Loucy (cell line): ENCODE data around the gene DNAJC1.

Experiments used
- H2AFZ ChIP-seq: fragments of 200-600 bp; sonication (generic); 2 replicates; pipeline ENCODE4 v1.6.0; 2016; ENCODE audit warnings: antibody characterized with exemption, mild to moderate bottlenecking, low read length, moderate library complexity
- H3F3A ChIP-seq: fragments of 200-600 bp; 2 replicates; pipeline ENCODE4 v1.6.0; 2016; ENCODE audit warnings: antibody characterized with exemption, low read depth, mild to moderate bottlenecking
- H3K27me3 ChIP-seq: fragments of 200-600 bp; sonication (generic); 2 replicates; pipeline ENCODE4 v1.6.1; 2014; ENCODE audit warnings: low read length, mild to moderate bottlenecking; ENCODE audit not compliant: insufficient read depth, poor library complexity, severe bottlenecking
- H3K36me3 ChIP-seq: fragments of 200-600 bp; sonication (generic); 2 replicates; pipeline ENCODE4 v1.6.1; 2016; ENCODE audit warnings: low read length; ENCODE audit not compliant: insufficient read depth
- H3K4me1 ChIP-seq: fragments of 200-600 bp; sonication (generic); 2 replicates; pipeline ENCODE4 v1.5.1; 2014; ENCODE audit warnings: low read length, mild to moderate bottlenecking; ENCODE audit not compliant: insufficient read depth, poor library complexity, severe bottlenecking
- H3K4me2 ChIP-seq: fragments of 200-600 bp; sonication (generic); 2 replicates; pipeline ENCODE4 v1.6.0; 2014; ENCODE audit warnings: antibody characterized with exemption, low read length, low read depth, mild to moderate bottlenecking; ENCODE audit not compliant: poor library complexity, severe bottlenecking
- H3K4me3 ChIP-seq: fragments of 200-600 bp; sonication (generic); 2 replicates; pipeline ENCODE4 v1.5.1; 2014; ENCODE audit warnings: low read length, mild to moderate bottlenecking, mixed read lengths; ENCODE audit not compliant: poor library complexity, severe bottlenecking
- H3K79me2 ChIP-seq: fragments of 200-600 bp; sonication (generic); 2 replicates; pipeline ENCODE4 v1.6.1; 2014; ENCODE audit warnings: low read length; ENCODE audit not compliant: insufficient read depth
- H3K9ac ChIP-seq: fragments of 200-600 bp; sonication (generic); 2 replicates; pipeline ENCODE4 v1.6.0; 2014; ENCODE audit warnings: mild to moderate bottlenecking, low read depth, low read length, moderate library complexity; ENCODE audit not compliant: poor library complexity, severe bottlenecking
- H3K9me2 ChIP-seq: fragments of 200-600 bp; sonication (generic); replicated peaks from 2 replicates; pipeline ENCODE4 v1.6.1; 2016; ENCODE audit warnings: low read depth, low read length, mixed read lengths
- H3K9me3 ChIP-seq: fragments of 200-600 bp; sonication (generic); 2 replicates; pipeline ENCODE4 v1.6.1; 2014; ENCODE audit warnings: mild to moderate bottlenecking, antibody characterized with exemption, low read length, low read depth; ENCODE audit not compliant: insufficient read depth
- H4K20me1 ChIP-seq: fragments of 200-600 bp; sonication (generic); 2 replicates; pipeline ENCODE4 v1.6.0; 2014; ENCODE audit warnings: antibody characterized with exemption, low read length, mild to moderate bottlenecking; ENCODE audit not compliant: insufficient read depth, poor library complexity, severe bottlenecking
- CTCF ChIP-seq: fragments of 200-600 bp; sonication (generic); conservative IDR thresholded peaks from 2 replicates; pipeline ENCODE4 v1.5.1; 2014; ENCODE audit warnings: mild to moderate bottlenecking, antibody characterized with exemption, low read length
- EZH2phosphoT487 ChIP-seq: fragments of 200-600 bp; IDR thresholded peaks from 2 replicates; pipeline ENCODE4 v1.6.1; 2018; ENCODE audit warnings: antibody characterized with exemption, mild to moderate bottlenecking, moderate library complexity, borderline replicate concordance

Gene DNAJC1

GRCh38 chr10:22047812-22048211 lies 44.3 kb upstream of the DNAJC1 start:
- Histone ChIP-seq H2AFZ (no peak overlapping the region), H3K27me3 (no peaks in the 10 kb centered on the region), H3K79me2 (no peaks in the 10 kb centered on the region), H3K4me3 (no peak overlapping the region), H3K4me2 (no peak overlapping the region), H3K9ac (no peak overlapping the region), H4K20me1 (no peaks in the 10 kb centered on the region), H3K9me2 (no peaks in the 10 kb centered on the region), H3F3A (no peaks in the 10 kb centered on the region), H3K4me1 (no peaks in the 10 kb centered on the region), H3K9me3 (no peaks in the 10 kb centered on the region), H3K36me3 (no peaks in the 10 kb centered on the region)
- TF ChIP-seq EZH2phosphoT487: no peak
- no peak for TF ChIP-seq CTCF

DNA sequence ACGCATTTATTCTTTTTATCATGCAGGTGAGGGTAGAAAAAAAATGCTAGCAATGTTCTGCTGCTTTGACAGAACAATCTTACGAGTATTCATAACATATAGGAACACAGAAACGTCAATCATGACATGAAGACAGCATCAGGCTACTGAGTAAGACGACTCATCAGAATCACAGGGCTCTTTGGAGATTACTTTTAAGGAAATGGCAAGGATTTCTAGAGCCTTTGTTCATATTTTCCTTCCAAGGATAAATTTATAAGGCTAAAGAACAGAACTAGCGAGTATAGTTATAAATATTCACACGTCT lies 39.8 kb upstream of the DNAJC1 start:
- Histone ChIP-seq H3K27me3 (no peaks in the 10 kb centered on the region), H4K20me1 (no peaks in the 10 kb centered on the region), H3K9me2 (no peaks in the 10 kb centered on the region), H3K9me3 (no peaks in the 10 kb centered on the region), H3K4me3 (no peak overlapping the region), H3K79me2 (no peaks in the 10 kb centered on the region), H3K9ac (no peak overlapping the region), H3F3A (no peaks in the 10 kb centered on the region), H2AFZ (peak overlapping the region; percentile 59; the same call in 1 of the 2 replicates), H3K4me2 (no peak overlapping the region), H3K4me1 (no peaks in the 10 kb centered on the region), H3K36me3 (no peaks in the 10 kb centered on the region)
- TF ChIP-seq EZH2phosphoT487 (no peak), CTCF (no peak)

DNA sequence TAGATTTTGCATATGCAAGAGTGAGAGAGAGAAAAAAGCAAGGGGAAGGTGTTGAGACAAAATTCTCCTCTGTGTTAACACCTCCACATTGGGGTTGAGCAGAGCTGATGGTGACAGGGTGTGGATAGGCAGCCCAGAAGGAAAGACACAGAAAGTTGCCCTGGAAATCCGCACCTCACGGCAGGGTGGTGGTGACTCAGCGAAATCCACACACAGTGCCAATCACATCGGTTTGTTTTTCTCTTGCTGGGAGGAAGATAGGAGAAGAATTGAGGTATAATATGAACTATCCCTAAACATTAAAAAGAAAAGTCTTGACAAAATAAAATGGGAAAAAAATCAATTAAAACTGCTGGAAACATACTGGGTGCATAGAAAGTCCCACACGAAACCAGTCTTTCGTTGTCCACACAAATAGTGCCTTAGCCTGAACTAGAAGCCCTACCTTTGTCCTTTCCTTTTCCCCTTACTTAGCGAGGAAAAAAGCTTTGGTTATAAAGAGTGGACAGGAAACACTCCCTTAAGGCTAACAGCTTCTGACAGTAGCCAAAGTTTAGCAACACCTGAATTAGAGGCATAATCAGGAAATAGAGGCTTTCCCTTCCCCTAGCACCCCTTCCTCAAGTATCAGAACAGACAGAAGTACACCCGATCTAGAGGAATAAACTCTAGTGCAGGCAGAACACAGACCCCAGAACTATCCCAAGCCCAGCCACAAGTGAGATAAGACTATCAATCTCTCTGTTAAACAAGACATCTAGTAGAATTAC lies 39.2 kb upstream of the DNAJC1 start:
- Histone ChIP-seq H3K9me2 (no peaks in the 10 kb centered on the region), H3K4me1 (no peaks in the 10 kb centered on the region), H2AFZ (peak overlapping the region; percentile 59; the same call in 1 of the 2 replicates), H3K27me3 (no peaks in the 10 kb centered on the region), H3K4me2 (no peak overlapping the region), H3K4me3 (no peak overlapping the region), H3K36me3 (no peaks in the 10 kb centered on the region), H4K20me1 (no peaks in the 10 kb centered on the region), H3K79me2 (no peaks in the 10 kb centered on the region), H3K9me3 (no peaks in the 10 kb centered on the region), H3K9ac (no peak overlapping the region), H3F3A (no peaks in the 10 kb centered on the region)
- no peak for TF ChIP-seq EZH2phosphoT487
- TF ChIP-seq CTCF: no peak
